Measurements from ENCODE around the gene PRTFDC1.
"Not testable (repeated sequence)": the region's sequence is repeated elsewhere in the genome, so short reads cannot be mapped to it uniquely, and the experiment has no call there.

Gene PRTFDC1

DNA sequence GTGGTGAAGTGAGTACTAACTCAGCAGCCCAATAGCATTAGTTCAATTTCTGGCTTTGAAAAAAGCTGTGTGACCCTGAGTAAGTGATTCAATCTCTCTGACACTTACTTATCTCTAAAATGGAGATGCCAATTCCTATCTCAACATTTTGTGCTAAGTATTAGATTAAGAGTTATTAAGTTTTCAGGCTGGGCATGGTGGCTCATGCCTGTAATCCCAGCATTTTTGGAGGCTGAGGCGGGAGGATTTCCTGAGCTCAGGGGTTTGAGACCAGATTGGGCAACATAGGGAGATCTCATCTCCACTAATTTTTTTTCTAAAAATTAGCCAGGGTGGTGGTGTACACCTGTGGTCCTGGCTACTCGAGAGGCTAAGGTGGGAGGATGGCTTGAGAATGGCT lies 109.5 kb downstream of the PRTFDC1 start:
- Histone ChIP-seq H3K79me2 (no peaks in the 10 kb centered on the region), H3K27ac (no peak overlapping the region), H3K4me1 (no peaks in the 10 kb centered on the region), H3K9ac (no peak overlapping the region), H3K4me3 (ENCODE audit: low read depth, low read length) (no peak overlapping the region), H3K9me3 (ENCODE audit: control insufficient read depth, low read length) (no peaks in the 10 kb centered on the region), H3K27me3 (ENCODE audit: control insufficient read depth, insufficient read depth, low read length) (no peaks in the 10 kb centered on the region), H3K4me2 (ENCODE audit: low read length) (no peak overlapping the region), H2AFZ (no peak overlapping the region), H3K36me3 (ENCODE audit: control insufficient read depth, insufficient read depth, low read length) (no peaks in the 10 kb centered on the region)
- TF ChIP-seq, protein P1, sequence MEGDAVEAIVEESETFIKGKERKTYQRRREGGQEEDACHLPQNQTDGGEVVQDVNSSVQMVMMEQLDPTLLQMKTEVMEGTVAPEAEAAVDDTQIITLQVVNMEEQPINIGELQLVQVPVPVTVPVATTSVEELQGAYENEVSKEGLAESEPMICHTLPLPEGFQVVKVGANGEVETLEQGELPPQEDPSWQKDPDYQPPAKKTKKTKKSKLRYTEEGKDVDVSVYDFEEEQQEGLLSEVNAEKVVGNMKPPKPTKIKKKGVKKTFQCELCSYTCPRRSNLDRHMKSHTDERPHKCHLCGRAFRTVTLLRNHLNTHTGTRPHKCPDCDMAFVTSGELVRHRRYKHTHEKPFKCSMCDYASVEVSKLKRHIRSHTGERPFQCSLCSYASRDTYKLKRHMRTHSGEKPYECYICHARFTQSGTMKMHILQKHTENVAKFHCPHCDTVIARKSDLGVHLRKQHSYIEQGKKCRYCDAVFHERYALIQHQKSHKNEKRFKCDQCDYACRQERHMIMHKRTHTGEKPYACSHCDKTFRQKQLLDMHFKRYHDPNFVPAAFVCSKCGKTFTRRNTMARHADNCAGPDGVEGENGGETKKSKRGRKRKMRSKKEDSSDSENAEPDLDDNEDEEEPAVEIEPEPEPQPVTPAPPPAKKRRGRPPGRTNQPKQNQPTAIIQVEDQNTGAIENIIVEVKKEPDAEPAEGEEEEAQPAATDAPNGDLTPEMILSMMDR (IDR thresholded peaks at IDR 0.05): no peak

DNA sequence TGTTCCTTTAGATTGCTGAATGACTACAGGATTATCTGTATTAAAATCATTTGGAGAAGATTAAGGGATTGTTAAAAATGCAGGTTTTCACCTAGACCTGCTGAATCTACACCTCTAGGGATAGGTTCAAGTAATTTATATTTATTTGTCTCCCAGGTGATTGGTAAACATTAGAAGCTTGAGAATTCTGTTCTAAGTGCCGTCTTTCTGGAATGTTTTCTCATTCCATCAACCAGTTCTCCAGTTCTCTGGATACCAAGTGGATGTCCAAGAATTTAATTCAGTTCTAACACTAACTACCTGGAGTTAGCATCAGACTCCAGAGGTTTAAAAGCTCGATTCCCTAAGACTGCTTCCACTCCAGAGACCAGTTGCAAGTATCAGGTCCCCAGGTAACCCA lies 110.9 kb downstream of the PRTFDC1 start:
- Histone ChIP-seq H2AFZ (no peak overlapping the region), H3K79me2 (no peaks in the 10 kb centered on the region), H3K27ac (no peak overlapping the region), H3K9me3 (ENCODE audit: control insufficient read depth, low read length) (no peaks in the 10 kb centered on the region), H3K36me3 (ENCODE audit: control insufficient read depth, insufficient read depth, low read length) (no peaks in the 10 kb centered on the region), H3K9ac (no peak overlapping the region), H3K4me3 (ENCODE audit: low read depth, low read length) (no peak overlapping the region), H3K27me3 (ENCODE audit: control insufficient read depth, insufficient read depth, low read length) (no peaks in the 10 kb centered on the region), H3K4me1 (no peaks in the 10 kb centered on the region), H3K4me2 (ENCODE audit: low read length) (no peak overlapping the region)
- TF ChIP-seq, protein P1 (IDR thresholded peaks at IDR 0.05): no peak

DNA sequence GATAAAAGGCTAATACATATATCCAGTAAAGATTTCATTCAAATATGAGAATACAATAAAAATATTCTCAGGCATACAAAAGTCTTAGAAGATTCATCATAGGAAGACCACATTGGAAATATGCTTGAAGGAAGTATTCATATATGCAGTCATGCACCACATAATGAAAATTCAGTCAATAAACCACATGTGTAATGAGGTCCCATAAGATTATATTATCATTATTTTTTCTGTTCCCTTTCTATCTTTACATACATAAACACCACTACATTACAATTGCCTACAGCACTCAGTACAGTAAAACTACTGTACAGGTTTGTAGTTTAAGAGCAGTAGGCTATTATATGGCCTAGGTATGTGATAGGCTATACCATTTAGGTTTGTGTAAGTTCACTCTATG lies 111.6 kb downstream of the PRTFDC1 start:
- Histone ChIP-seq H3K27ac (no peak overlapping the region), H3K4me3 (ENCODE audit: low read depth, low read length) (no peak overlapping the region), H3K4me2 (ENCODE audit: low read length) (no peak overlapping the region), H3K9ac (no peak overlapping the region), H3K4me1 (no peaks in the 10 kb centered on the region), H3K36me3 (ENCODE audit: control insufficient read depth, insufficient read depth, low read length) (no peaks in the 10 kb centered on the region), H2AFZ (no peak overlapping the region), H3K27me3 (ENCODE audit: control insufficient read depth, insufficient read depth, low read length) (no peaks in the 10 kb centered on the region), H3K9me3 (ENCODE audit: control insufficient read depth, low read length) (no peaks in the 10 kb centered on the region), H3K79me2 (no peaks in the 10 kb centered on the region)
- TF ChIP-seq, protein P1 (IDR thresholded peaks at IDR 0.05): no peak

DNA sequence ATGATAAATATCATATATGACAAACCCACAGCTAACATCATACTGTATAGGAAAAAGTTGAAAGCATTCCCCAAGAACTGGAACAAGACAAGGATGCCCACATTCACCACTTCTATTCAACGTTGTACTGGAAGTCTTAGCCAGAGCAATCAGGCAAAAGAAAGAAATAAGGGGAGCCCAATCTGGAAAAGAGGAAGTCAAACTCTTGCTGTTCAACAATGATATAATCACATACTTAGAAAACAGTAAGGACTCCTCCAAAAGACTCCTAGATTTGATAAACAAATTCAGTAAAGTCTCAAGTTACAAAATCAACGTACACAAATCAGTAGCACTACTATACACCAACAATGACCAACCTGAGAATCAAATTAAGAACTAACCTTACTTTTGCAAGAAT lies 114.6 kb downstream of the PRTFDC1 start:
- H3K9ac ChIP-seq; H3K27me3 ChIP-seq (ENCODE audit: control insufficient read depth, insufficient read depth, low read length); H3K9me3 ChIP-seq (ENCODE audit: control insufficient read depth, low read length); H3K4me3 ChIP-seq (ENCODE audit: low read depth, low read length); H3K4me1 ChIP-seq; H3K4me2 ChIP-seq (ENCODE audit: low read length); H3K79me2 ChIP-seq; H3K36me3 ChIP-seq (ENCODE audit: control insufficient read depth, insufficient read depth, low read length); H3K27ac ChIP-seq; H2AFZ ChIP-seq: not testable (repeated sequence)

DNA sequence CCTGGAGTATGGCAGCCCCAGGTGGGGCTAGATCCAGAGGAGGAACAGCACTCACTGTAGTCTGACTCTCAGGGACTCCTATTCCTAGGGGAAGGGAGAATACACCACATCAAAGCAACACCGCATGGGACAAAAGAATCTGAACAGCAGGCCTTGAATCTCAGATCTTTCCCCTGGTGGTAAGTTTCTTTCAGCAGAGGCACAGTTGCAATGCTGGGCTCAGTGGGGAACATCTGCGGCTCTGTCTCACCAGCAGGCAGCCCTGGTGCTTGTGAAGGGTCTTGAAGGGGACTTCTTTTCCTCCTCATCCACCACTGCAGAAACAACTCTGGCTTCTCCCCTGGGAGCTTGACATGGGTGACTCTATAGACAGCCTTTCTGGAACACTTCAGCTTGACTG lies 117.5 kb downstream of the PRTFDC1 start:
- Histone ChIP-seq H3K4me2 (ENCODE audit: low read length) (no peak overlapping the region), H2AFZ (no peak overlapping the region), H3K4me1 (no peaks in the 10 kb centered on the region), H3K9ac (no peak overlapping the region), H3K4me3 (ENCODE audit: low read depth, low read length) (no peak overlapping the region), H3K79me2 (no peaks in the 10 kb centered on the region), H3K27me3 (ENCODE audit: control insufficient read depth, insufficient read depth, low read length) (no peaks in the 10 kb centered on the region), H3K9me3 (ENCODE audit: control insufficient read depth, low read length) (no peaks in the 10 kb centered on the region), H3K36me3 (ENCODE audit: control insufficient read depth, insufficient read depth, low read length) (no peaks in the 10 kb centered on the region), H3K27ac (no peak overlapping the region)
- TF ChIP-seq, protein P1 (IDR thresholded peaks at IDR 0.05): no peak
